ENCODE measurements around the gene RIPPLY1.

DNA sequence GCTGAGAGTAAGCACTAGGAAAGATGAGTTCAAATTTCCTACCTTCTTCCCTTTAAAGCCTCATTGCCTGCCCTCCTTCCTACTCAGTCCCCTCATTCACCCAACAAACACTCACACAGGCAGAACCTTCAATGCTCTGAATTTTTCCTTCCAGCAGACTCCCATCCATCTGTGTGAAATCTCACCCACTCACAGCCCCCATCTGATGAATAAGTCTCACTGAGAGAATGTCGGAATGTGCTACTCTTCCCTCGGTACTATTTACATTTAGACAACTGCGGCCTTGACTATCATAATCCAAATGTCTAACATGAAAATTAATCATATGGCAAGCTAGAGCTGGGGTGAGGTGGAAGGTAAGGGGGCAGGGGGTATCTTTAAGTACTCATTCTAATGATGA lies 36.4 kb upstream of the RIPPLY1 start:
- TF ChIP-seq, protein P1, sequence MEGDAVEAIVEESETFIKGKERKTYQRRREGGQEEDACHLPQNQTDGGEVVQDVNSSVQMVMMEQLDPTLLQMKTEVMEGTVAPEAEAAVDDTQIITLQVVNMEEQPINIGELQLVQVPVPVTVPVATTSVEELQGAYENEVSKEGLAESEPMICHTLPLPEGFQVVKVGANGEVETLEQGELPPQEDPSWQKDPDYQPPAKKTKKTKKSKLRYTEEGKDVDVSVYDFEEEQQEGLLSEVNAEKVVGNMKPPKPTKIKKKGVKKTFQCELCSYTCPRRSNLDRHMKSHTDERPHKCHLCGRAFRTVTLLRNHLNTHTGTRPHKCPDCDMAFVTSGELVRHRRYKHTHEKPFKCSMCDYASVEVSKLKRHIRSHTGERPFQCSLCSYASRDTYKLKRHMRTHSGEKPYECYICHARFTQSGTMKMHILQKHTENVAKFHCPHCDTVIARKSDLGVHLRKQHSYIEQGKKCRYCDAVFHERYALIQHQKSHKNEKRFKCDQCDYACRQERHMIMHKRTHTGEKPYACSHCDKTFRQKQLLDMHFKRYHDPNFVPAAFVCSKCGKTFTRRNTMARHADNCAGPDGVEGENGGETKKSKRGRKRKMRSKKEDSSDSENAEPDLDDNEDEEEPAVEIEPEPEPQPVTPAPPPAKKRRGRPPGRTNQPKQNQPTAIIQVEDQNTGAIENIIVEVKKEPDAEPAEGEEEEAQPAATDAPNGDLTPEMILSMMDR (conservative IDR thresholded peaks at IDR 0.05 in 1 of 2, IDR thresholded peaks at IDR 0.05 in 1 of 2; ENCODE audit: low read depth in 1 of 2, low read length in 2 of 2), result no peak
- TF ChIP-seq EZH2 (IDR thresholded peaks at IDR 0.05; ENCODE audit: low read length, missing control alignments), result no peak

All from fibroblast of lung (primary cell).